ENCODE measurements around the gene ANKRD55.

GRCh38 chr5:56097055-56097454 is 136.1 kb downstream of the ANKRD55 start:
- TF ChIP-seq EZH2 (IDR thresholded peaks at IDR 0.05; ENCODE audit: low read depth), result no peak
- TF ChIP-seq CTCF (conservative IDR thresholded peaks at IDR 0.05), result no peak

Data from PC-9 (cell line).